Right ventricle myocardium inferior (tissue), 1 donor: Measurements from ENCODE around the gene ANKRD13D. TPM values are rescaled to one million over a fixed set of nuclear protein-coding genes. Genes with fewer than 3 reads are reported as not detected.

ENCODE experiments used
- ATAC-seq: fragments of 200-7000 bp; cut with Tn5 transposase; one replicate; pipeline ENCODE4 v1.9.1; 2020; ENCODE audit warnings: mild to moderate bottlenecking, moderate library complexity
- DNase-seq: peaks from one replicate; pipeline ENCODE4 v3.0.0; 2021; ENCODE audit errors: missing footprints
- intact Hi-C: fragments of 100-400 bp; cut with DNase I; formaldehyde crosslinking; loops from one replicate; pipeline ENCODE4 v1.11.0; 2022
- total RNA-seq: library from RNA; stranded (reverse); fragmentation: NEBNext Ultra II Directional; extraction: Animal tissue kit (Norgen Biotek cat#: 25700); gene quantifications from one replicate; pipeline ENCODE4 v1.2.1, GENCODE V29; 2021
- donor health status: DM: no; HTN: yes; CAD: no; lungs with severe emphysema.

ANKRD13D gene
- total RNA-seq, 1 donor from 2014 or later, result 15.2 TPM

DNA sequence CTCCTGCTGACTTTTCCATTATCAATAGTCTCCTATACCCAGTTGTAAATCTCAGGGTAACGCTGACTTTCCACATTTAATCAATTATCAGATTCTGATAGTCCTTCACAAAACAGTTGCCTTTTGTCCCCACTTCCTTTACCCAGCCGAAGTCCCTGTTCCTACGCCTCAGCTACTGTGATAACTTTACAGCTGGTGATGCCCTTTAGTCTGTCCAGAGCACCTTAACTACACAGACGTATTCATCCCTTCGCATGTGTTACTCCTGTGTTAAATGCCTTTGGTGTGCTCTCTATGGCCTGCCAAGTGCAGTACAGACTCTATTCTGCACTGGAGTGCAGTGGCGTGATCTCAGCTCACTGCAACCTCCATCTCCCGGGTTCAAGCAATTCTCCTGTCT is 34.4 kb downstream of the ANKRD13D start:
- intact Hi-C loops, result no loop called here
- no peak for DNase-seq
- no peak for ATAC-seq

DNA sequence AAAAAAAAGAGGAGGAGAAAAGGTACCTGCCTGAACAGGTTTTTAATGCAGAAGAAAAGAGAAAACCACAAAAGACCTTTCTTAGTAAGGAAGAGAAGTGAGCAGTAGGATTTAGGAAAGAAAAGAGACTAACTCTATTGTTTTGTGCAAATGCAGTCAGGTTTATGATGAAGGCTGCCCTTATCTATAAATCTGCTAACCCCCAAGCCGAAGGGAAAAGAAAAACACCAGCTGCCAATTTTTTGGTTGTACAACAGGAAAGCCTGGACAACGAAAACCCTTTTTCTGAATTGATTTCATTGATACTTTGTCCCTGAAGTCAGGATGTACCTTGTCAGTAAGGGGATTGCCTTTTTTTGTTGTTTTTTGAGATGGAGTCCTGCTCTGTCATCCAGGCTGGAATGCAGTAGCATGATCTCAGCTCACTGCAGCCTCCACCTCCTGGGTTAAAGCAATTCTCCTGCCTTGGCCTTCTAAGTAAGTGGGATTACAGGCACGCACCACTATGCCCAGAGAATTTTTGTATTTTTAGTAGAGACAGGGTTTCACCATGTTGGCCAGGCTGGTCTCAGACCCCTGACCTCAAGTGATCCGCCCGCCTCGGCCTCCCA is 43.1 kb downstream of the ANKRD13D start:
- intact Hi-C loops, result no loop called here
- ATAC-seq (no peak), DNase-seq (no peak)

GRCh38 chr11:67337257-67337656 is 48.2 kb downstream of the ANKRD13D start:
- no peak for DNase-seq
- intact Hi-C loops, result no loop called here
- no peak for ATAC-seq

GRCh38 chr11:67344264-67344663 is 55.2 kb downstream of the ANKRD13D start:
- ATAC-seq, result no peak

DNA sequence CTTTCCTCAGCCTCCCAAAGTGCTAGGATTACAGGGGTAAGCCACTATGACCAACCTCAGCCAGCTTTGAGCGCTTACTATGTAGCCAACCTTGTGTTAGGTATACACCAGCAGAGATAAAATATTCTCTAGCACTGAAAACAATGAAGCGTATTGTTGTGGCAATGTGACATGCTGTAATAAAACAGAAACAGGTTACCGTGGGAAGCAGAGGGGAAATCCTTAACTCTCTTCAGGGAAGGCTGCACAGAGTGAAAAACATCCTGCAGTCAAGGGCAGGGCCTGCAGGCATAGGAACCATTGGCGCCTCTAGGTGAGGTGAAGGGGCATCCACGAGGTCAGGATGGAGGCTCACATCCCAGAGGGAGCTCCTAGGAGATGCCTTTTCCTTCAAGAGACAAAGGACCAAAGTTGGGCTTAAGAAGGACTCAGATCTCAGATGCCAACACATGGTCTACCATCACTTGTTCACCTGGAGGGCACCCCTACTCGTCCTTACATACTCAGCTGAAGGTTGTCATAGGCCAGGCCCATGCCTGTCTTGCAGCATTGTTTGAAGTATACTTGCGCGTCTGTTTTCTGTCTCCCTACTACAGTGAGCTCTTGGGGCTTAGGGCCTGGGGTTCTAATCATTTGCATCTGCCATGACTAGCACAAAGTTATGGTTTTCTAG is 56.3 kb downstream of the ANKRD13D start:
- no peak for ATAC-seq
- DNase-seq, result no peak
- intact Hi-C loops, result no loop called here

More at GRCh38 chr11:67344264-67344663, 55.2 kb downstream of the ANKRD13D start:
- intact Hi-C loops, result no loop called here
- no peak for DNase-seq

GRCh38 chr11:67345920-67346819 is 57.1 kb downstream of the ANKRD13D start:
- ATAC-seq (no peak), DNase-seq (no peak)
- intact Hi-C loops, result no loop called here

GRCh38 chr11:67347964-67348749 is 59.1 kb downstream of the ANKRD13D start:
- intact Hi-C loops, result no loop called here
- DNase-seq (no peak), ATAC-seq (no peak)

- no peak for ATAC-seq
- no peak for DNase-seq
- intact Hi-C loops, result no loop called here
These were observed 59.9 kb downstream of the ANKRD13D start for GRCh38 chr11:67349036-67349435.

GRCh38 chr11:67349457-67349856 is 60.4 kb downstream of the ANKRD13D start:
- ATAC-seq (no peak), DNase-seq (no peak)
- intact Hi-C loops, result no loop called here

GRCh38 chr11:67349928-67350465 is 60.9 kb downstream of the ANKRD13D start:
- DNase-seq (no peak), ATAC-seq (no peak)
- intact Hi-C loops, result loop anchor here (5.0 kb wide), 1 partner anchor 157 kb away; the partner anchor contains the start of genes CDK2AP2 and PITPNM1

DNA sequence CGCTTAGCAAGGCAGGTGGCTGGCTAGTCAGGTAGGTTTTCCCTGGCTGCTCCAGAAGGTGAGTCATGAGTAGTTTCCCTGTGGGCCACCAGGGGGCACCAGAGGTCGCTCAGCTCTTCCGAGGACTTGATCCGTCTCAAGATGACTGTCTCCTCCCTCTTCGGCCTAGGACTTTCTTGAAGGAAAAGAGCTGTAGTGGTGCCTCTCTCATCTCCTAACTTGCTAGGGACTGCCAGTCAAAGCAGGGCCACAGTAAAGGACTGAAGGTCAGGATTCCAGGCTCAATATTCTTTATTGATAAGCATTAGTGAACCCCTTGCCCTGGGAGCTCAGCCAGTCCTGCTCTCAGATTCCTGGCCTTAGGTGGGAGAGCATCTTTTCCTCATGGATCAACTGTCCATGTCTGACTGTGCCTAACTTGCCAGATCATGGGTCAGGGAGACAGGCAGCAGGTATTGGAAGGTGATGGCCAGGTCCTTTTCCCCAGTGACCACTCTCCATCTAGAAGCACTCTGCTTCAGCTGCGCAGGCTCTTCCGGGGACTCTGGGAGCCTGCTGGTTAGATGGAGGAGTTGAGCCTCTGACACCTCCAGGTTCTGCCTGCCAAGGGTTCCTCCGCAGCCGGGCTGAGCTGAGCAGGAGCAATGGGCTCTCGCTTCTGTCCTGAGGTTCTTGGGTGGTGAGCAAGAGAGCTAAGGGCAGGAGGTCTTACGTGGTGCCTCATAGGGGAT is 62.3 kb downstream of the ANKRD13D start:
- DNase-seq, result no peak
- intact Hi-C loops, result loop anchor here (5.0 kb wide), 1 partner anchor 156 kb away; the partner anchor contains the start of genes CDK2AP2 and PITPNM1

More for the DNA sequence above, 62.3 kb downstream of the ANKRD13D start:
- no peak for ATAC-seq

Other genes starting within 250 kb of the ANKRD13D start
- 62.5 TPM for gene RHOD, start 232.5 kb upstream of the ANKRD13D start, total RNA-seq
- gene KDM2A, start 170.0 kb upstream of the ANKRD13D start, total RNA-seq, result 41.3 TPM
- 54.1 TPM for gene GRK2, start 22.8 kb upstream of the ANKRD13D start, total RNA-seq
- gene SSH3, start 14.2 kb downstream of the ANKRD13D start, total RNA-seq, result 15.8 TPM
- gene POLD4, start 64.2 kb downstream of the ANKRD13D start, total RNA-seq, result 49.7 TPM
- 0.51 TPM for gene CLCF1, start 84.3 kb downstream of the ANKRD13D start, total RNA-seq
- 6.9 TPM for gene RAD9A, start 102.7 kb downstream of the ANKRD13D start, total RNA-seq
- 112 TPM for gene PPP1CA, start 112.6 kb downstream of the ANKRD13D start, total RNA-seq
- 1.3 TPM for gene TBC1D10C, start 114.8 kb downstream of the ANKRD13D start, total RNA-seq
- gene CARNS1, start 126.4 kb downstream of the ANKRD13D start, total RNA-seq, result 14.1 TPM
- gene RPS6KB2, start 139.2 kb downstream of the ANKRD13D start, total RNA-seq, result 27.8 TPM
- gene PTPRCAP, start 148.4 kb downstream of the ANKRD13D start, total RNA-seq, result 1.7 TPM
- 26.6 TPM for gene CORO1B, start 154.2 kb downstream of the ANKRD13D start, total RNA-seq
- not detected for gene GPR152, start 163.4 kb downstream of the ANKRD13D start, total RNA-seq
- gene CABP4, start 166.1 kb downstream of the ANKRD13D start, total RNA-seq, result 1.1 TPM
- gene TMEM134, start 179.9 kb downstream of the ANKRD13D start, total RNA-seq, result 85.3 TPM
- 57.4 TPM for gene AIP, start 193.7 kb downstream of the ANKRD13D start, total RNA-seq
- gene PITPNM1, start 216.1 kb downstream of the ANKRD13D start, total RNA-seq, result 42.6 TPM
- gene CDK2AP2, start 218.9 kb downstream of the ANKRD13D start, total RNA-seq, result 67.3 TPM
- not detected for gene CABP2, start 234.1 kb downstream of the ANKRD13D start, total RNA-seq